Peyer's patch (tissue), 4 donors: Measurements from ENCODE around the gene SRC. TPM values are rescaled to one million over a fixed set of nuclear protein-coding genes. Genes with fewer than 3 reads are reported as not detected.

Source experiments
- DNase-seq, 3 donors: peaks; one replicate each; pipeline ENCODE4 v3.0.0-alpha.2; 2017 to 2019
- H3K27ac ChIP-seq, 4 donors: fragments of 200-600 bp; sonication (generic); one replicate each; pipeline ENCODE4 v1.5.1; 2016 to 2019
- H3K27me3 ChIP-seq, 2 donors: fragments of 200-600 bp; sonication (generic); one replicate each; pipeline ENCODE4 v1.5.1; 2019
- H3K36me3 ChIP-seq, 3 donors: fragments of 200-600 bp; sonication (generic); one replicate each; pipeline ENCODE4 v1.5.1; 2016 to 2019
- H3K4me1 ChIP-seq, 4 donors: fragments of 200-600 bp; sonication (generic); one replicate each; pipeline ENCODE4 v1.5.1; 2016 to 2019
- H3K4me3 ChIP-seq, 4 donors: fragments of 200-600 bp; sonication (generic); 1 replicate in 3 of 4; 2 replicates in 1 of 4; pipeline ENCODE4 v1.5.1; 2016 to 2019; ENCODE audit warnings: mild to moderate bottlenecking in 1 of 4
- H3K9me3 ChIP-seq, 4 donors: fragments of 200-600 bp; sonication (generic); one replicate each; pipeline ENCODE4 v1.5.1; 2016 to 2019; ENCODE audit warnings: mild to moderate bottlenecking in 1 of 4
- CTCF ChIP-seq, 6 experiments: fragments of 450-650 bp in 4 of 6; fragments of 200-600 bp in 2 of 6; sonication (generic) in 1 of 6; IDR thresholded peaks; one replicate each; pipeline ENCODE4 v1.5.1; 2017 to 2019; ENCODE audit warnings: antibody characterized with exemption in 6 of 6, mild to moderate bottlenecking in 3 of 6, moderate library complexity in 1 of 6
- POLR2A ChIP-seq, 2 donors: fragments of 450-650 bp; IDR thresholded peaks; one replicate each; pipeline ENCODE4 v1.5.1; 2017; ENCODE audit warnings: antibody characterized with exemption in 2 of 2, mild to moderate bottlenecking in 2 of 2, moderate library complexity in 2 of 2
- total RNA-seq, 4 donors: library from RNA; depleted of rRNA; stranded (reverse); fragments of >200 nt; gene quantifications; one replicate each; pipeline ENCODE4 v1.1.0, GENCODE V29; 2016

Gene SRC
- total RNA-seq, 4 donors from 2014 or later: 85.8 to 187 (median 146) TPM

DNA sequence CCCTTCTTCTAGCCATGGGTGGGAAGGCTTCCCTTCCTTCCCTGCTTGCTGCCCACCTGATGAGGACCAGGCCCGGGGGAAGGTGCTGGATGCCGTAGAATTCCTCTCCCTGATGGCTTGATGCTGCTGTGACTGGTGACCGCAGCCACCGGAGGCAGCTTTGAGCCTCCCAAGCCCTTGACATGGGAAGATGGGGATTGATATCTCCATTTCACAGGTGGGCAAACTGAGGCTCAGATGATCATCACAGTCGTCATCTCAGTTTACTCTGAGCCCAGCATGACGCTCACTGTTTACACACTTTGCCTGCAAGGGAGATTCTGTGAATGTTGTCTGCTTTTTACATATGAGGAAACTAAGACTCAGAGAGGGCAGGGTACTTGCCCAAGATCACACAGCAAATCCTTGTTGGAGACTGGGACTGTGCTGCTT, 43.9 kb downstream of the SRC start:
- no peak for TF ChIP-seq POLR2A (IDR thresholded peaks at IDR 0.05)
- Histone ChIP-seq H3K4me3 (no peak overlapping the region), H3K27ac (no peak overlapping the region), H3K36me3 (peaks cover 0 to 87% (median 0%) of the 10 kb centered on the region in 3 donors), H3K4me1 (peaks cover 0 to 3% (median 0%) of the 10 kb centered on the region in 4 donors), H3K9me3 (no peaks in the 10 kb centered on the region), H3K27me3 (no peaks in the 10 kb centered on the region)
- DNase-seq: peak in 1 of 3 donors; percentile 39

- H3K4me3 ChIP-seq: no peak overlapping the region
- peaks cover 0 to 4% (median 0%) of the 10 kb centered on the region in 4 donors for H3K4me1 ChIP-seq
- H3K9me3 ChIP-seq: no peaks in the 10 kb centered on the region
- peaks cover 0 to 87% (median 0%) of the 10 kb centered on the region in 3 donors for H3K36me3 ChIP-seq
- peak in 1 of 3 donors; percentile 26 for DNase-seq
- H3K27ac ChIP-seq: no peak overlapping the region
- H3K27me3 ChIP-seq: no peaks in the 10 kb centered on the region
- TF ChIP-seq POLR2A (IDR thresholded peaks at IDR 0.05): no peak
- no peak for TF ChIP-seq CTCF (IDR thresholded peaks at IDR 0.05)
Observed at GRCh38 chr20:37390503-37390890, 44.6 kb downstream of the SRC start.

DNA sequence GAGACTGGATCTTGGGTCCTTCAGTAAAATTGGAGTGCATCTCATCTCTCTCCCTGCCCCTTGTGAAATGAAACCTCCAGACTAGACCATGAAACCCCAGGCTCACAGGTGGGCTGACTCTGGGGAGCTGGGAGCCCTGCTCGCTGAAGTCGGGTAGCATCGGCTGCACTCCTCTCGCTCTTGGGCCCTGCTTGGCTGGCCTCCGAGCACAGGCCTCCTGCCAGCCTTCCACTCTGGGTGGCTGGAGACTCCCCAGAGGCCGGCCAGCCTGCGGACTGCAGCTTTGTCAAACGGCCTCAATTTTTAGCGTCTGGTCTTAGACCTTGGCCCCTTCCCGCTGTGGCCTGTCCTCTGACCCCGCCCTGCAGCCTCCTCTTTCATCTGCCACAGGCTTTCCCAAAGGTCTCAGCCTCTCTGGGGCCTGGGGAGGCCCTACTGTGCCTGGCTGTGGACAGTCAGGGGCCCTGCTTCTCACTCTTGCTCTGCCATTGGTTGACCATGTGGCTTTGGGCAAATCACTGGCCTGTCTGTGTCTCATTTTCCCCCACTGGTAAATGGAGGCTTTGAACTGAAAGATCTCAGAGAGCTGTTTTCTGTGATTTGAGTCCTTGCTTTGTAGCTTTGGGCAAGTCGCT, 45.1 kb downstream of the SRC start:
- Histone ChIP-seq H3K27ac (no peak overlapping the region), H3K9me3 (no peaks in the 10 kb centered on the region), H3K27me3 (no peaks in the 10 kb centered on the region), H3K4me3 (no peak overlapping the region), H3K4me1 (peaks cover 0 to 7% (median 0%) of the 10 kb centered on the region in 4 donors), H3K36me3 (peaks cover 0 to 85% (median 0%) of the 10 kb centered on the region in 3 donors)
- DNase-seq: peak in 1 of 3 donors; percentile 29
- TF ChIP-seq CTCF (IDR thresholded peaks at IDR 0.05) (no peak), POLR2A (IDR thresholded peaks at IDR 0.05) (no peak)

DNA sequence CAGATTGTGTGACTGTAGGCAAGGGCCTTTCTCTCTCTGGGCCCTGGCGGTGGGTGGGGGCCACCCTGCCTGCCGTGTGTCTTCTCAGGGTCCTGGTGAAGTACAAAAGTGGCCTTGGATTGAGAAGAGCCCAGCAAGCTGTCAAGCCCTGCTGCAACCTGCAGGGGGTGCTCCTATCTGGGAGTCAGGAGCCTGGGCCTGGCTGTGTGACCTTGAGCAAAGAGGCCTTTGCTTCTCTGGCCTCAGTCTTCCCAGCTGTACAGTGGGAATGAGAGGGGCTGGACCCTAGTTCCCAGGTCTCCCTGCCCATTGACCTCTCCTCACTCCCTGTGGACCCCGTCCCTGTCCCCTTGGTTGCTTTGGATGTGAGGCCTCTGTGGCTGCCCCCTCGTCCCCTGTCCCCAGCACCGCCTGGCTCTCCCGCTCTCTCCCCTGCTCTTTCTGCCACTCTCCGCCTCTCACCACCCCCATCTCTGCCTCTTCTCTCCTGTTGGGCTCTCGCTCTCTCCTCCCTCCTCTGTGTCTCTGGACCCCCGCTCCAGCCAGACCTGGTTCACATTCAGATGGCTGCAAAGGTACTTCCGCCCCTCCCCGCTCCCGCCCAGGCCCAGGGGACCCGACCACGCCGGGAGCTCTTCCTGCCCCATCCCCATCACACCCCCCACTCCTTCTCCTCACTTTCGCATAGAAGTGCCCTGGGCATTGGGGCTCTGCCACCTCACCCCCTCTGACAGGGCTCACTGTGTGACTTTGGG, 46.7 kb downstream of the SRC start:
- peaks cover 0 to 84% (median 0%) of the 10 kb centered on the region in 3 donors for H3K36me3 ChIP-seq
- DNase-seq: no peak
- H3K9me3 ChIP-seq: no peaks in the 10 kb centered on the region
- TF ChIP-seq POLR2A (IDR thresholded peaks at IDR 0.05): no peak
- peak in 3 of 6 experiments; percentile 17 to 33 (median 19) for TF ChIP-seq CTCF (IDR thresholded peaks at IDR 0.05)
- peaks cover 0 to 15% (median 0%) of the 10 kb centered on the region in 4 donors for H3K4me1 ChIP-seq
- no peaks in the 10 kb centered on the region for H3K27me3 ChIP-seq
- H3K27ac ChIP-seq: peak overlapping the region in 1 of 4 donors; percentile 23
- H3K4me3 ChIP-seq: no peak overlapping the region

GRCh38 chr20:37393196-37393862, 47.4 kb downstream of the SRC start:
- DNase-seq: no peak
- no peaks in the 10 kb centered on the region for H3K9me3 ChIP-seq
- H3K27me3 ChIP-seq: no peaks in the 10 kb centered on the region
- no peak overlapping the region for H3K4me3 ChIP-seq
- H3K36me3 ChIP-seq: peaks cover 0 to 84% (median 0%) of the 10 kb centered on the region in 3 donors
- peaks cover 0 to 15% (median 0%) of the 10 kb centered on the region in 4 donors for H3K4me1 ChIP-seq
- peak overlapping the region in 1 of 4 donors; percentile 23 for H3K27ac ChIP-seq
- no peak for TF ChIP-seq CTCF (IDR thresholded peaks at IDR 0.05)
- TF ChIP-seq POLR2A (IDR thresholded peaks at IDR 0.05): no peak
